GM12878 (cell line): ENCODE results near the gene NR2C2AP.

Source experiments
- CTCF ChIP-seq, 3 experiments: IDR thresholded peaks in 2 of 3; conservative IDR thresholded peaks in 1 of 3; 2 replicates each; pipeline ENCODE4 v1.5.1; 2011; ENCODE audit warnings: low read depth in 3 of 3, low read length in 3 of 3, mild to moderate bottlenecking in 3 of 3, control low read depth in 2 of 3, moderate library complexity in 2 of 3, inconsistent platforms in 1 of 3, mixed read lengths in 1 of 3; ENCODE audit not compliant: control insufficient read depth in 2 of 3, insufficient read depth in 1 of 3; ENCODE audit errors: extremely low read depth in 1 of 3
- EZH2 ChIP-seq: IDR thresholded peaks from 2 replicates; pipeline ENCODE4 v1.6.1; 2012; ENCODE audit warnings: low read depth, mild to moderate bottlenecking, control low read depth, inconsistent platforms, low read length, borderline replicate concordance; ENCODE audit not compliant: control insufficient read depth
- LARP7 ChIP-seq: fragments of 450-650 bp; IDR thresholded peaks from 2 replicates; pipeline ENCODE4 v1.6.1; 2017; ENCODE audit warnings: mild to moderate bottlenecking
- MXI1 ChIP-seq: fragments of 150-350 bp; IDR thresholded peaks from 2 replicates; pipeline ENCODE4 v1.6.1; 2011; ENCODE audit warnings: low read depth, mild to moderate bottlenecking, inconsistent platforms, low read length, improper control_type of control experiment
- POLR2A ChIP-seq: IDR thresholded peaks from 2 replicates; pipeline ENCODE4 v1.6.1; 2011; ENCODE audit warnings: low read depth, mild to moderate bottlenecking, low read length

DNA sequence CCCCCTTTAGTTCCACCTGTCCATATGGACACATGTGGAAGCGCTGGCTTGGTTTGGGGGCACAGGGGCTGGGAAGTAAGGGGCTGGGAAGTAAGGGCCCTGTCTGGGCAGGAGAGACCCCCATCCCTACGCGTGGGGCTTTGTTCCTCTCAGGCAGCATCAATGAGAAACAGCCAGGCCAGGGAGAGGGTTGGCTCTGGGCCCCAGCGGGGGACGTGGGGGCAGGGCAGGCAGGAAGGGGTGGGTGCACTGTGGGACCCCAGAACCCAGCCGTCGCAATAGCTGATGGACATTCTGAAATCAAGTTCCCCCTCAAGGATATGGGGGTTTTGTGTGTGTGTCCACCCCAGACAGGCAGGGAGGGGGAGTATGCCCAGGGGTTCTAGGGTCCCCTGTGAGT lies 9.7 kb upstream of the NR2C2AP start:
- no peak for TF ChIP-seq POLR2A
- no peak for TF ChIP-seq CTCF (IDR thresholded peaks at IDR 0.05 in 2 of 3, conservative IDR thresholded peaks at IDR 0.05 in 1 of 3; ENCODE audit: control insufficient read depth in 2 of 3, extremely low read depth in 1 of 3, insufficient read depth in 1 of 3, low read depth in 3 of 3, low read length in 3 of 3)
- no peak for TF ChIP-seq EZH2
- no peak for TF ChIP-seq MXI1
- TF ChIP-seq LARP7, result no peak
